HAP-1 (cell line): ENCODE measurements around the gene LIME1.

ENCODE experiments used
- DNase-seq, 2 experiments: peaks; one replicate each; pipeline ENCODE4 v3.0.0-alpha.2; 2016 to 2020; ENCODE audit warnings: low spot score in 2 of 2
- H3K27me3 ChIP-seq: fragments of 250-450 bp; sonication (Bioruptor Pico); 2 replicates; pipeline ENCODE4 v1.5.1; 2020; ENCODE audit warnings: low read depth, mild to moderate bottlenecking, moderate library complexity
- H3K36me3 ChIP-seq: fragments of 250-450 bp; sonication (Bioruptor Pico); replicated peaks from 2 replicates; pipeline ENCODE4 v1.5.1; 2020; ENCODE audit warnings: mild to moderate bottlenecking
- H3K4me1 ChIP-seq: fragments of 250-450 bp; sonication (Bioruptor Pico); 2 replicates; pipeline ENCODE4 v1.5.1; 2020; ENCODE audit warnings: mild to moderate bottlenecking
- H3K4me3 ChIP-seq: fragments of 250-450 bp; sonication (Bioruptor Pico); 2 replicates; pipeline ENCODE4 v1.5.1; 2020; ENCODE audit warnings: mild to moderate bottlenecking, moderate library complexity
- H3K9me3 ChIP-seq: fragments of 250-450 bp; sonication (Bioruptor Pico); 2 replicates; pipeline ENCODE4 v1.5.1; 2020; ENCODE audit warnings: mild to moderate bottlenecking, moderate library complexity
- in situ Hi-C: fragments of 300-500 bp; cut with MboI; formaldehyde crosslinking; loops from 3 replicates; pipeline ENCODE4 v1.14.3; 2020; ENCODE audit warnings: low sequenced_read_pairs, inconsistent platforms, mixed read lengths

LIME1 gene

GRCh38 chr20:63693733-63694583, 42.5 kb upstream of the LIME1 start:
- DNase-seq = no peak
- no peaks in the 10 kb centered on the region for H3K4me1 ChIP-seq
- no peak overlapping the region for H3K4me3 ChIP-seq
- in situ Hi-C loops = no loop called here
- no peaks in the 10 kb centered on the region for H3K27me3 ChIP-seq
- peaks cover 8% of the 10 kb centered on the region for H3K36me3 ChIP-seq
- H3K9me3 ChIP-seq = no peaks in the 10 kb centered on the region

DNA sequence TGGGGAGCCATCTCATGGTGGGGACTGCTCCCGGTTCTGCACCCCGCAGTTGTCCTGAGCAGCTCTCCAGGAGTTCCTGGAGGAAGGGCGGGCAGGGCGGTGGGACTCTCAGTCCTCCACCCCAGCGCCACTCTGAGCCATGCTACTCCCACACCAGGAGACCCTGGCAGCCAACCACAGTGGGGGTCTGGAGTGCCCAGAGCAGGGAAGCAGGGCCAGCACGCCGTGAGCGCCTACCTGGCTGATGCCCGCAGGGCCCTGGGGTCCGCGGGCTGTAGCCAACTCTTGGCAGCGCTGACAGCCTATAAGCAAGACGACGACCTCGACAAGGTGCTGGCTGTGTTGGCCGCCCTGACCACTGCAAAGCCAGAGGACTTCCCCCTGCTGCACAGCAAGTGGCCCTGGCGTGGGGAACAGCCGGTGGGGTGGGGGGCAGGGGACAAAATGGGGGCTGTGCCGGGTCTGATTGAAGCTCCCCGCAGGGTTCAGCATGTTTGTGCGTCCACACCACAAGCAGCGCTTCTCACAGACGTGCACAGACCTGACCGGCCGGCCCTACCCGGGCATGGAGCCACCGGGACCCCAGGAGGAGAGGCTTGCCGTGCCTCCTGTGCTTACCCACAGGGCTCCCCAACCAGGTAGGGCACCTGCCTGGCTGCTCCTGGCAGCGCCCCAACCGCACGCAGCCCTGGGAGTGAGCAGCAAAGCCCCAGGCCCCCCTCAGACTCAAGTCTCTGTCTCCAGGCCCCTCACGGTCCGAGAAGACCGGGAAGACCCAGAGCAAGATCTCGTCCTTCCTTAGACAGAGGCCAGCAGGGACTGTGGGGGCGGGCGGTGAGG, 41.7 kb upstream of the LIME1 start:
- H3K36me3 ChIP-seq = peaks cover 8% of the 10 kb centered on the region
- H3K4me3 ChIP-seq = no peak overlapping the region
- no peaks in the 10 kb centered on the region for H3K27me3 ChIP-seq
- H3K9me3 ChIP-seq = no peaks in the 10 kb centered on the region
- DNase-seq = no peak
- in situ Hi-C loops = no loop called here
- H3K4me1 ChIP-seq = no peaks in the 10 kb centered on the region

DNA sequence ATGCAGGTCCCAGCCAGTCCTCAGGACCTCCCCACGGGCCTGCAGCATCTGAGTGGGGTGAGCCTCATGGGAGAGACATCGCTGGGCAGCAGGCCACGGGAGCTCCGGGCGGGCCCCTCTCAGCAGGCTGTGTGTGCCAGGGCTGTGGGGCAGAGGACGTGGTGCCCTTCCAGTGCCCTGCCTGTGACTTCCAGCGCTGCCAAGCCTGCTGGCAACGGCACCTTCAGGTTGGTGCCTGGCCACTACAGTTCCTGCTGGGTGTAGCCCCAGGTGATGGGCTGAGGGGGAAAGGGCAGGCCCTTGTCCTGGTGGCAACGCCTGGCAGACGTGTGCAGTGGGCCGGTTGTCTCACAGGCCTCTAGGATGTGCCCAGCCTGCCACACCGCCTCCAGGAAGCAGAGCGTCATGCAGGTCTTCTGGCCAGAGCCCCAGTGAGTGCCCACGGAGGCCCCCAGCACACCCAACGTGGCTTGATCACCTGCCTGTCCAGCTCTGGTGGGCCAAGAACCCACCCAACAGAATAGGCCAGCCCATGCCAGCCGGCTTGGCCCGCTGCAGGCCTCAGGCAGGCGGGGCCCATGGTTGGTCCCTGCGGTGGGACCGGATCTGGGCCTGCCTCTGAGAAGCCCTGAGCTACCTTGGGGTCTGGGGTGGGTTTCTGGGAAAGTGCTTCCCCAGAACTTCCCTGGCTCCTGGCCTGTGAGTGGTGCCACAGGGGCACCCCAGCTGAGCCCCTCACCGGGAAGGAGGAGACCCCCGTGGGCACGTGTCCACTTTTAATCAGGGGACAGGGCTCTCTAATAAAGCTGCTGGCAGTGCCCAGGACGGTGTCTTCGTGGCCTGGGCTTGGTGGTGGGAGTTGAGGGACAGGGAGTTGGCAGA, 40.8 kb upstream of the LIME1 start:
- H3K36me3 ChIP-seq = peaks cover 8% of the 10 kb centered on the region
- H3K9me3 ChIP-seq = no peaks in the 10 kb centered on the region
- H3K4me1 ChIP-seq = no peaks in the 10 kb centered on the region
- H3K4me3 ChIP-seq = no peak overlapping the region
- no peaks in the 10 kb centered on the region for H3K27me3 ChIP-seq
- in situ Hi-C loops = no loop called here
- peak in 1 of 2 experiments; percentile 14 for DNase-seq

- no peaks in the 10 kb centered on the region for H3K4me1 ChIP-seq
- peaks cover 8% of the 10 kb centered on the region for H3K36me3 ChIP-seq
- H3K27me3 ChIP-seq = no peaks in the 10 kb centered on the region
- no peak overlapping the region for H3K4me3 ChIP-seq
- in situ Hi-C loops = no loop called here
- no peaks in the 10 kb centered on the region for H3K9me3 ChIP-seq
- peak in 1 of 2 experiments; percentile 33 for DNase-seq
Measured at GRCh38 chr20:63696306-63696627, 40.2 kb upstream of the LIME1 start.

DNA sequence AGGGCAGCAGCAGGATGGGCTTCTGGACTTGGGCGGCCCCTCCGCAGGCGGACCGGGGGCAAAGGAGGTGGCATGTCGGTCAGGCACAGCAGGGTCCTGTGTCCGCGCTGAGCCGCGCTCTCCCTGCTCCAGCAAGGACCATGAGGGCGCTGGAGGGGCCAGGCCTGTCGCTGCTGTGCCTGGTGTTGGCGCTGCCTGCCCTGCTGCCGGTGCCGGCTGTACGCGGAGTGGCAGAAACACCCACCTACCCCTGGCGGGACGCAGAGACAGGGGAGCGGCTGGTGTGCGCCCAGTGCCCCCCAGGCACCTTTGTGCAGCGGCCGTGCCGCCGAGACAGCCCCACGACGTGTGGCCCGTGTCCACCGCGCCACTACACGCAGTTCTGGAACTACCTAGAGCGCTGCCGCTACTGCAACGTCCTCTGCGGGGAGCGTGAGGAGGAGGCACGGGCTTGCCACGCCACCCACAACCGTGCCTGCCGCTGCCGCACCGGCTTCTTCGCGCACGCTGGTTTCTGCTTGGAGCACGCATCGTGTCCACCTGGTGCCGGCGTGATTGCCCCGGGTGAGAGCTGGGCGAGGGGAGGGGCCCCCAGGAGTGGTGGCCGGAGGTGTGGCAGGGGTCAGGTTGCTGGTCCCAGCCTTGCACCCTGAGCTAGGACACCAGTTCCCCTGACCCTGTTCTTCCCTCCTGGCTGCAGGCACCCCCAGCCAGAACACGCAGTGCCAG, 39.7 kb upstream of the LIME1 start, which contains the start of gene TNFRSF6B:
TNFRSF6B (plus strand) TSS at position 25 of the 729 bp plus-strand sequence; CDS start at position 141, 116 bp downstream.
- no peaks in the 10 kb centered on the region for H3K4me1 ChIP-seq
- DNase-seq = peak in 1 of 2 experiments; percentile 18
- H3K4me3 ChIP-seq = no peak within 1 kb of the TSS
- H3K9me3 ChIP-seq = no peaks in the 10 kb centered on the region
- H3K36me3 ChIP-seq = peaks cover 8% of the 10 kb centered on the region
- H3K27me3 ChIP-seq = no peaks in the 10 kb centered on the region
- in situ Hi-C loops = no loop called here

DNA sequence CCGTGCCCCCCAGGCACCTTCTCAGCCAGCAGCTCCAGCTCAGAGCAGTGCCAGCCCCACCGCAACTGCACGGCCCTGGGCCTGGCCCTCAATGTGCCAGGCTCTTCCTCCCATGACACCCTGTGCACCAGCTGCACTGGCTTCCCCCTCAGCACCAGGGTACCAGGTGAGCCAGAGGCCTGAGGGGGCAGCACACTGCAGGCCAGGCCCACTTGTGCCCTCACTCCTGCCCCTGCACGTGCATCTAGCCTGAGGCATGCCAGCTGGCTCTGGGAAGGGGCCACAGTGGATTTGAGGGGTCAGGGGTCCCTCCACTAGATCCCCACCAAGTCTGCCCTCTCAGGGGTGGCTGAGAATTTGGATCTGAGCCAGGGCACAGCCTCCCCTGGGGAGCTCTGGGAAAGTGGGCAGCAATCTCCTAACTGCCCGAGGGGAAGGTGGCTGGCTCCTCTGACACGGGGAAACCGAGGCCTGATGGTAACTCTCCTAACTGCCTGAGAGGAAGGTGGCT, 39.1 kb upstream of the LIME1 start:
- DNase-seq = peak in 1 of 2 experiments; percentile 21
- no peaks in the 10 kb centered on the region for H3K4me1 ChIP-seq
- H3K27me3 ChIP-seq = no peaks in the 10 kb centered on the region
- in situ Hi-C loops = no loop called here
- H3K9me3 ChIP-seq = no peaks in the 10 kb centered on the region
- no peak overlapping the region for H3K4me3 ChIP-seq
- peaks cover 8% of the 10 kb centered on the region for H3K36me3 ChIP-seq

GRCh38 chr20:63697868-63698545, 38.5 kb upstream of the LIME1 start:
- Histone ChIP-seq H3K4me3 (no peak overlapping the region), H3K36me3 (peaks cover 8% of the 10 kb centered on the region), H3K4me1 (no peaks in the 10 kb centered on the region), H3K9me3 (no peaks in the 10 kb centered on the region), H3K27me3 (no peaks in the 10 kb centered on the region)
- peak in 1 of 2 experiments; percentile 20 for DNase-seq
- in situ Hi-C loops = no loop called here

DNA sequence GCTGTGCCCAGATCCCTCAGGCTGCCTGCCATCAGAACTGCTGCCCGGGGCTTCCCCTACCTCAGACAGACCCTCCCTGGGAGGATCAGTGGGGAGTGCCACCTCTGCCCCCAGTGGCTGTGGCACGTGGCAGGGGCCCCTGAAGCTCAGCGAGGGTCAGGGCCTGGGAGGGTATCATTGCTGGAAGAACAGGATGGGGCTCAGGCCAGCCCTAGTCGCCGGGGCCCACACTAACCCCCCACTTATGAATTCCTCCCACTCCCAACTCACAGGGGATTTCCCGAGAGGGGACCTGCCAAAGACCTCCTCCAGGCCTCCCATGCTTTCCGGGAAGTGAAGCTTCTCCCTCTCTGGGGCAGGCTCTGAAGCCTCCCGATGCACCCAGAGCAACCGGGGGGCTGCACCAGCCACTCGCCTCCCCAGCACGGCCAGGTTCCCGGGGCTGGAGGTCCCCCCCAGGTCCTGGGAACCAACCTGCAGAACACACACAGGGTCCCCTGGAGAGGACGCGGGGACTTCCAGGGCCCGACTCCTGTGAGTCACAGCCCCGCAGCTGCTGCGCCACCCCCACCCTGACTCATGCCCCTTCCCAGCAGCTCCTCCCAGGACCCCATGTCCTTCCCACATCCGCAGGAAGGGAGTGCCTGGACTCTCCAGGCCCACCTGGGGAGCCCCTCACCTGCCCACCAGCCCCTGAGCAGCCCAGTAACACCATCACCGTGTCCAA, 37.6 kb upstream of the LIME1 start:
- H3K4me1 ChIP-seq = no peaks in the 10 kb centered on the region
- no peak overlapping the region for H3K4me3 ChIP-seq
- peak in 1 of 2 experiments; percentile 20 for DNase-seq

DNA sequence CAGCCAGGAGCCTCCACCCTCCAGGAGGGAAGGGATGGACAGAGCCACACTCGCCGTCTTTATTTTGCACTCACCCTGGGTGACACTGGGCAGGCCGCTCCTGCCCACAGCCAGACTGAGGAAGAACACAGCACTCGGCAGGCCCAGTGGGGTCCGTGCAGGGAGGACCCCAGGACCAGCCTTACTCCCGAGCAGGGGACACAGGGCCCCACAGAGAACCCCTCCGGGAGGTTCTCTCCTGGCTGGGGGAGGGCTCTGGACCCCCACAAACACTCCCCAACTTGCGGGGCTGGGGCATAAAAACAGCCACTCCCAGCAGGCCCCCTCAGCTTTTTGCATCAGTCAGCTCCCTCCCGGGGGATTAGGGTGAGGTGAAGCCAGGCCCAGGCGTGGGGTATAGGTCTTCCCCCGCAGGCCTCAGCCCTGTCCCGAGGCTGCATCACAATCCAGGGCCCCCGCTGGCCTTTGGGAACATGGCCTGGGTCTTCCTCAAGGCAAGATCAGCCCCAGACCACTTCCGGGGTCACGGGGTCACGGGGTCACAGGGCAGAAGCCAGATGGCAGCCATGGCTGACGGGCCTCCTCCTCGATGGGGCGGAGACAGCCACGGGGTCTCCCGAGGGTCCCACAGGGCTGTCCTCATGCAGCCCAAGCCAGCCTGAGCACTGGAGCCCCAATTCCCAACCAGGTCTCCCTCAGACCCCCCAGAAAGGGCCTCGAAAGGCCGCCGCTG, 36.8 kb upstream of the LIME1 start:
- Histone ChIP-seq H3K9me3 (no peaks in the 10 kb centered on the region), H3K4me3 (no peak overlapping the region), H3K36me3 (peaks cover 9% of the 10 kb centered on the region), H3K27me3 (no peaks in the 10 kb centered on the region), H3K4me1 (no peaks in the 10 kb centered on the region)
- in situ Hi-C loops = no loop called here
- DNase-seq = peak in 1 of 2 experiments; percentile 24

More for the DNA sequence above, 37.6 kb upstream of the LIME1 start:
- Histone ChIP-seq H3K27me3 (no peaks in the 10 kb centered on the region), H3K36me3 (peaks cover 6% of the 10 kb centered on the region), H3K9me3 (no peaks in the 10 kb centered on the region)
- in situ Hi-C loops = no loop called here

- Histone ChIP-seq H3K36me3 (peaks cover 17% of the 10 kb centered on the region), H3K9me3 (no peaks in the 10 kb centered on the region), H3K4me3 (no peak overlapping the region), H3K27me3 (no peaks in the 10 kb centered on the region), H3K4me1 (no peaks in the 10 kb centered on the region)
- peak in 1 of 2 experiments; percentile 16 for DNase-seq
- in situ Hi-C loops = no loop called here
Measured at GRCh38 chr20:63700199-63701050, 36.0 kb upstream of the LIME1 start.

DNA sequence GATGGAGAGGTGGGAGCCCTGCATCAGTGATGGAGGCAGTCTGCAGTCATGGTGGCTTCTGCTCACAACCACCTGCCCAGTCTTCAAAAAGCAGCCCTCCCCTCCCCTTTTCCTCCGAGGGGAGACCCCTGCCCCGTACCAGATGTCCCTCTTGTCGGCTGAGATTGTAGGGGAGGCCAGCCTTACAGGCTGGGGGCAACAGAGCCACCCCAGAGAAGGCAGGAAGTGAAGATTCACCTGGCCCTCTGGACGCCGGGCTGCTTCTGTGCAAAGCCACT, 35.5 kb upstream of the LIME1 start:
- no peak for DNase-seq
- in situ Hi-C loops = no loop called here
- no peaks in the 10 kb centered on the region for H3K27me3 ChIP-seq
- no peak overlapping the region for H3K4me3 ChIP-seq
- no peaks in the 10 kb centered on the region for H3K4me1 ChIP-seq
- peaks cover 19% of the 10 kb centered on the region for H3K36me3 ChIP-seq
- no peaks in the 10 kb centered on the region for H3K9me3 ChIP-seq
